Smooth muscle cell (in vitro differentiated cells): ENCODE results near the gene SPPL2B. TPM values are rescaled to one million over a fixed set of nuclear protein-coding genes. Genes with fewer than 3 reads are reported as not detected.

Source experiments
- DNase-seq: peaks from one replicate; lab custom pipeline; 2025; ENCODE audit not compliant: unreplicated experiment; lab: John Stamatoyannopoulos, UW
- H2AFZ ChIP-seq: fragments of 200-600 bp; sonication (generic); 2 replicates; pipeline ENCODE4 v1.6.0; 2016; ENCODE audit warnings: antibody characterized with exemption, low read depth, mild to moderate bottlenecking
- H3F3A ChIP-seq: fragments of 200-600 bp; sonication (generic); 2 replicates; pipeline ENCODE4 v1.6.0; 2017; ENCODE audit warnings: antibody characterized with exemption, low read depth
- H3K27ac ChIP-seq: fragments of 200-600 bp; sonication (generic); 2 replicates; pipeline ENCODE4 v1.5.1; 2016; ENCODE audit warnings: low read depth, mild to moderate bottlenecking
- H3K27me3 ChIP-seq: fragments of 200-600 bp; sonication (generic); 2 replicates; pipeline ENCODE4 v1.6.1; 2016; ENCODE audit warnings: low read depth, mild to moderate bottlenecking
- H3K36me3 ChIP-seq: fragments of 200-600 bp; sonication (generic); 2 replicates; pipeline ENCODE4 v1.5.1; 2016; ENCODE audit warnings: low read depth
- H3K4me1 ChIP-seq: fragments of 200-600 bp; sonication (generic); 2 replicates; pipeline ENCODE4 v1.5.1; 2016; ENCODE audit warnings: low read depth
- H3K4me2 ChIP-seq: fragments of 200-600 bp; sonication (generic); 2 replicates; pipeline ENCODE4 v1.6.0; 2016; ENCODE audit warnings: mild to moderate bottlenecking
- H3K4me3 ChIP-seq: fragments of 200-600 bp; sonication (generic); 2 replicates; pipeline ENCODE4 v1.5.1; 2016; ENCODE audit warnings: mild to moderate bottlenecking
- H3K79me2 ChIP-seq: fragments of 200-600 bp; sonication (generic); 2 replicates; pipeline ENCODE4 v1.6.0; 2016; ENCODE audit warnings: low read depth, mild to moderate bottlenecking
- H3K9ac ChIP-seq: fragments of 200-600 bp; sonication (generic); 2 replicates; pipeline ENCODE4 v1.6.0; 2016; ENCODE audit warnings: low read depth
- H3K9me3 ChIP-seq: fragments of 200-600 bp; sonication (generic); replicated peaks from 2 replicates; pipeline ENCODE4 v1.5.1; 2016; ENCODE audit warnings: low read depth
- H4K20me1 ChIP-seq: fragments of 200-600 bp; sonication (generic); 2 replicates; pipeline ENCODE4 v1.6.0; 2016; ENCODE audit warnings: low read depth
- CTCF ChIP-seq: fragments of 200-600 bp; sonication (generic); IDR thresholded peaks from 2 replicates; pipeline ENCODE4 v1.5.1; 2017; ENCODE audit warnings: borderline replicate concordance, mild to moderate bottlenecking, antibody characterized with exemption; ENCODE audit not compliant: insufficient read depth, poor library complexity, severe bottlenecking
- WGBS: methylation state at CpG from one replicate; pipeline ENCODE4 v1.1.7; 2016; ENCODE audit warnings: low lambda C conversion rate; 5-methylcytosine and 5-hydroxymethylcytosine counted together
- polyA plus RNA-seq: library from polyadenylated mRNA; unstranded; fragments of >200 nt; fragmentation: Nextera tagmentation; extraction: Ambion mirVana; gene quantifications from 2 replicates; pipeline ENCODE4 v1.2.1, GENCODE V29; 2016
- total RNA-seq: library from RNA; depleted of rRNA; stranded (reverse); fragments of >200 nt; gene quantifications from 2 replicates; pipeline ENCODE4 v1.2.3, GENCODE V29; 2014

SPPL2B gene
- total and polyA plus RNA-seq, 2 experiments from 2014 or later, result 53.6 to 54.7 TPM

DNA sequence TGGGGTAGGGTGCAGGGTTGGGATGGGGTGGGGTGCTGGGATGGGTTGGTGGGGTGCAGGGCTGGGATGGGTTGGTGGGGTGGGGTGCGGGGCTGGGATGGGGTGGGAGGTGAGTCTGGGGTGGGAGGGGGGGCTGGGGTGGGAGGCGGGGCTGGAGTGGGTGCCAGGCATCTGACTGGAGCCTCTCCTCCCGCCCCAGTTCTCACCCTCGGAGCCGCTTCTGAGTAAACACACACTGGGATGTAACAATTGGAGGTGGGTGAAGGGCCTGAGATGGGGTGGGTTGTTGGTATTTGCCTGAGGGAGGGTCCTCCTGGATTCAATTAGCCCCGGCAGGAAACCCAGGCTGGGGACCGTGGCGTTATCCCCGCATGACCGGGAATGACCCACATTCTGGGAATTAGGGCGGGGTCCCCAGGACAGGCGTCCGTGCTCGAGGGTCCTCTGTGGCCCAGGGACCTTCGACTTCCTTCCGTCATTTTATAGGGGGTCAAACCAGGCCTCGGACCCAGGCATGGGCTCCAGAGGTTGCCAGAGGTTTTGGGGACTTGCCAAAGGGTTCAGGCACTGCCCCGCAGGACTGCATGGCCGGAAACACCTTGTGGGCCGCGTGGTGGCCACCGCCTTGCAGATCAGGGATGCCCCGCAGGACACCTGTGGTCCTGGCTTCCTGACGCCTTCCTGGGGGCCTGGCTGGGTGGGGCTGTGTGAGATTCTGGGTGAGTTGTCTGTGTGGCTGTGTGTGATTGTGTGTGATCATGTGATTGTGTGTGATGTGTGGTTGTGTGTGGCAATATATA, 33.0 kb downstream of the SPPL2B start:
- Histone ChIP-seq H3K4me1 (no peaks in the 10 kb centered on the region), H2AFZ (no peak overlapping the region), H4K20me1 (no peaks in the 10 kb centered on the region), H3K9ac (no peak overlapping the region), H3K27me3 (peaks cover 26% of the 10 kb centered on the region), H3K79me2 (no peaks in the 10 kb centered on the region), H3K27ac (no peak overlapping the region), H3K36me3 (no peaks in the 10 kb centered on the region), H3K9me3 (no peaks in the 10 kb centered on the region), H3K4me2 (no peak overlapping the region), H3F3A (no peaks in the 10 kb centered on the region), H3K4me3 (no peak overlapping the region)
- TF ChIP-seq CTCF, result no peak
- WGBS, result 76% methylated on average over 19 of the region's 24 CpGs
- no peak for DNase-seq

- no peaks in the 10 kb centered on the region for H3K36me3 ChIP-seq
- H3K27ac ChIP-seq, result no peak overlapping the region
- no peak overlapping the region for H3K4me3 ChIP-seq
- no peaks in the 10 kb centered on the region for H4K20me1 ChIP-seq
- H3K27me3 ChIP-seq, result peaks cover 26% of the 10 kb centered on the region
- no peaks in the 10 kb centered on the region for H3K4me1 ChIP-seq
- H3K4me2 ChIP-seq, result no peak overlapping the region
- no peak for DNase-seq
- 95% methylated on average over 11 of the region's 11 CpGs for WGBS
- H3K9ac ChIP-seq, result no peak overlapping the region
- no peak overlapping the region for H2AFZ ChIP-seq
- no peaks in the 10 kb centered on the region for H3K9me3 ChIP-seq
- no peak for TF ChIP-seq CTCF
- no peaks in the 10 kb centered on the region for H3F3A ChIP-seq
- no peaks in the 10 kb centered on the region for H3K79me2 ChIP-seq
These were observed 33.8 kb downstream of the SPPL2B start for GRCh38 chr19:2362046-2362969.

- Histone ChIP-seq H3K36me3 (no peaks in the 10 kb centered on the region), H3F3A (no peaks in the 10 kb centered on the region), H3K4me3 (no peak overlapping the region), H3K9ac (no peak overlapping the region), H3K79me2 (no peaks in the 10 kb centered on the region), H3K9me3 (no peaks in the 10 kb centered on the region), H2AFZ (no peak overlapping the region), H3K27ac (no peak overlapping the region), H3K4me2 (no peak overlapping the region), H4K20me1 (no peaks in the 10 kb centered on the region), H3K27me3 (peaks cover 26% of the 10 kb centered on the region), H3K4me1 (no peaks in the 10 kb centered on the region)
- TF ChIP-seq CTCF, result no peak
- DNase-seq, result no peak
- 93% methylated on average over 15 of the region's 15 CpGs for WGBS
These were observed 34.5 kb downstream of the SPPL2B start for GRCh38 chr19:2362970-2363300.
